GM11168 (cell line): ENCODE results near the gene MEG3.

Experiments
- in situ Hi-C: fragments of 300-500 bp; cut with MboI; formaldehyde crosslinking; loops from one replicate; pipeline ENCODE4 v1.12.0; 2022; ENCODE audit warnings: low sequenced_read_pairs; ENCODE audit not compliant: unreplicated experiment

Gene MEG3

GRCh38 chr14:100841066-100841760 is 15.3 kb downstream of the MEG3 start:
- in situ Hi-C loops: loop anchor here (25.0 kb wide), 1 partner anchor 796 kb away; no protein-coding TSS in a partner anchor

- in situ Hi-C loops: loop anchor here (25.0 kb wide), 1 partner anchor 795 kb away; no protein-coding TSS in a partner anchor
These were observed 16.0 kb downstream of the MEG3 start for GRCh38 chr14:100841761-100842403.

DNA sequence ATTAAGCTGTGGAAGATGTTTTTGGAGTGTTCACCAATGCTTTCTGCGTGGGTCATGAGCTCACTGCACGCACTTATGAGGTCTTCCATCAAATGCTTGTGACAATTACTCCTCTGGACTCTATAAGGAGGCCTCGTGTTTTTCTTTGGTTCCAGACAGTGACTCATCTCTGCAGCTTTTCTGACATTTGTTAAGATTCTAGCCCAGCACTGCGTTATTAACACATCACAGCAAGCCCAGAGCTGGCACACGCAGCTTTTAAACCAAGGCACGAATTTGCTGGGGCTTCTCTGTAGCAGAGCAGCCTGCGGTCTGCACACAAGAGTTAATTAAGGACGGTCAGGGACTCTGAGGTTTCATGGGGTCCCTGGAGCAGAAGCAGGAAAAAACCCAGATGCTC is 16.9 kb downstream of the MEG3 start:
- in situ Hi-C loops: loop anchor here (25.0 kb wide), 1 partner anchor 795 kb away; no protein-coding TSS in a partner anchor

GRCh38 chr14:100844082-100844408 is 18.1 kb downstream of the MEG3 start:
- in situ Hi-C loops: loop anchor here (25.0 kb wide), 1 partner anchor 793 kb away; no protein-coding TSS in a partner anchor

GRCh38 chr14:100844421-100844820 is 18.5 kb downstream of the MEG3 start:
- in situ Hi-C loops: loop anchor here (25.0 kb wide), 1 partner anchor 793 kb away; no protein-coding TSS in a partner anchor

DNA sequence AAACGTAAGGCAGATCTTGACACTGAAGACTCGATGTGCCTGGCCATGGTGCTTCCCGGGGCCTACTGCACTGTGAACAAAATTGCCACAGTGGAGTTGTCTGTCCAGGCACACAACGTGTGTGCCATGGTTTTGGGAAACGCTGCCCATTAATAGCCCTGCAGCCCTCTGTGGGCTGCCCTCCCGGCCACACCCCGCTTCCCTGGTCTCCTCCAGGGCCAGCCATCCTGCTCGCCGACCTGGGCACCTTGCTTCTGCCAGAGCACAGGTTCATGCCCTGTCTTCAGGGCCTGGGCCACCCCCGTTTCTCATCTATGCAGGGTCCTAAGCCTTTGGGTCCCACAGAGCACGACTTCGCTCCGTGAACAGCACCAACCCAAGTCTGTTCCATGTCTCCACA is 18.9 kb downstream of the MEG3 start:
- in situ Hi-C loops: loop anchor here (25.0 kb wide), 1 partner anchor 792 kb away; no protein-coding TSS in a partner anchor

DNA sequence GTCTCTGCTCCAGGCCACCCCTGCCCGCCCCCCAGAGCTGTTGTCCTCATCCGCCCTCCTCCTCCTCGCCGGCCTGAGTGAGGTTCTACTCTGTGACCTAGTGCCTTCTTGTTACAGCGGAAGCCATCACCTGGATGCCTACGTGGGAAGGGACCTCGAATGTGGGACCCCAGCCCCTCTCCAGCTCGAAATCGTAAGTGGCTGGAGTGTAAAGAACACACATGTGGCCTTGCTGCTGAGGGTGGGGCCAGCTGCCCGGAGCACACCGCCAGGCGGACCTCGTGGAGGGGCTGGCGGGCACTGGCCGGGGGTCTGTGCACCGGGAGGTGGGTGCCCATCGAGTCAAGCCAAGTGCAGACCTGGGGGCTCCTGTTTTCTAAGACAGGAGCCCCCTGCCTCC is 19.4 kb downstream of the MEG3 start:
- in situ Hi-C loops: loop anchor here (25.0 kb wide), 1 partner anchor 792 kb away; no protein-coding TSS in a partner anchor

DNA sequence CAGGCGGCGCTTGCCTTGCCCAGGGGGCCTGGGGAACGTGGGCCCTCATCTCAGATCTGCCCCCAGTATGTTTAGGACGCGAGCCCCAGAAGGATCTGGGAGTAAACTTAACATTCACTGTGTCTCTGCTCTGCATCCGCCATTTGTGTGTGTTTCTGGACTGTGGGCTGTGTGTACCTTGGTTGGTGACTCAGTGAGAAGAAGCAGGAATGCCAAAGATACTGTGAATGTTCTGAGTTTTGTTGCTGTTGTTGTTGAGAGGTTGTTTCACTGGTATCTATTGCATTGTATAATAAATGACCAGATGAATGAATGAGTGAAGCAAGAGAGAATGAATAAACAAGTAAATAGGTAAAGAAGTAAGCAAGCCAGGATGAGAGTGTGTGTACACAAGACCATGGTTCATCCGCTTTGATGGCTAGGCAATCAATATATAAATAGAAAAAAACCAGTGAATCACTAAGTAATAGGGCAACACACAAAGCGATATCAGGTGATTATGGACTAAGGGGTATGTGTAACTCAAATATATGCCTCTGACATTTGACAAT is 20.5 kb downstream of the MEG3 start:
- in situ Hi-C loops: loop anchor here (25.0 kb wide), 1 partner anchor 791 kb away; no protein-coding TSS in a partner anchor

DNA sequence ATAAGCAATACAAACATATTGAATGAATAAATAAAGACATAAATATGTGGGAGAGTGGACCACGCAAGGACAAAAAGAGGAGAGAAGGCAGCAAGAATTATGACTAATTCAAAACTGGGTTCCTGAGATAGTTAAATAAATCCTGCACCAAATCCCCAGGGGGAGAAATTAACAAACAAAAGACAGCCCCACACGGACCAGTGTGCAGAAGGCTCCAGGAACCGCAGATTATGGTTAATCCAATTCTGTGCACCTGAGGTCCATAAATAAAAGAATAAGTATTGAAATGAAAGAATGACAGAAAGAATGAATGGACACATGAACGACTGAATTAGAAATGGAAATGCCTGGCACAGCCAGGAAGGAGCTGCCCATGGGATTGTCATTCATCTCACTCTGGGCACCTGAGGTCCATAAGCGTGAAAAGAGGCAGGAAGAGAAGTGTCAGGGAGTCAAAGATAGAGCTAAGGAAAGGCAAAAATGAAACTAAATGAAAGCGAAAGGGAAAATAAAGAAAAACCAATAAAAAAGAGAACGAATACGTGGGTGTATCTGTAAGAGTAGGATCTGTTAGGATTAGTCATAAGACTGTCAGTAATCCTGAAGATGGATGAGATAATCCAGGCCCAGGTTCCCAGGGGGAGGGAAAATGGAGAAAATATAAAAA is 23.3 kb downstream of the MEG3 start:
- in situ Hi-C loops: loop anchor here (25.0 kb wide), 1 partner anchor 788 kb away; no protein-coding TSS in a partner anchor

DNA sequence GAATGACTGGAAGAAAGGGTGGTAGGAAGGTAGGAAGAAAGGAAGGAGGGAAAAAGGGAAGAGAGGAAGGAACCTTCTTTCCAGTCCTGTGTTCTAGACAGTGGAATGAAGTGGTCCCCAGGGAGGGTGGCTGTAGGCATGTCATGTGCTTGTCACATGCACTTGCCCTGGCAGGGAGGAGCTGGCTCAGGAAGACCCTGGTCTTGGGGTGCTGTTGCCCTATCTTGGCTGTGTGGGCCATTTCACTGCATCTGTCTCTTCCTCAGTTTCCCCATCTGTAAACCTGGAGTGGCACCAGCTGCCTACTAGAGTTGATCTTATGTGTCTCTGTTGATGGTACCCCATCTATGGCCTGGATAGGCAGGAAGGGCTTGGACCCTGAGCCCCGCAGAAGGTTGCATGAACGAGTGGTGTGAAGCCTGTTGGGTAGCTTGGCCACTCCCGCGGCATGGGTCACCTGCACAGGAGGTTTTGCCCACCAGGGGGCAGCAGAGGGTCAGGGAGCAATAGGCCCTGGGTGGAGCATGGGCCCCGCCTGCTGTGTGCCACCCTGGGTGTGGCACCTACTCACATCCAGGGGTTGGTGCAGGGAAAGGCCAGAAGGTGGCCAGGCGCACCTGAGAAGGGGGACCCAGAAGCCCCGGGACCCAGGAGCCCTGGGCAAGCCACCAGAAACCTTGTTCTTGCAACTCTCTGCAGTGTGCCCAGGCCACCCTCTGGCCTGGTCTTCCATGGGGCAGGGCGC is 25.1 kb downstream of the MEG3 start:
- in situ Hi-C loops: no loop called here

GRCh38 chr14:100851586-100851916 is 25.6 kb downstream of the MEG3 start:
- in situ Hi-C loops: no loop called here

DNA sequence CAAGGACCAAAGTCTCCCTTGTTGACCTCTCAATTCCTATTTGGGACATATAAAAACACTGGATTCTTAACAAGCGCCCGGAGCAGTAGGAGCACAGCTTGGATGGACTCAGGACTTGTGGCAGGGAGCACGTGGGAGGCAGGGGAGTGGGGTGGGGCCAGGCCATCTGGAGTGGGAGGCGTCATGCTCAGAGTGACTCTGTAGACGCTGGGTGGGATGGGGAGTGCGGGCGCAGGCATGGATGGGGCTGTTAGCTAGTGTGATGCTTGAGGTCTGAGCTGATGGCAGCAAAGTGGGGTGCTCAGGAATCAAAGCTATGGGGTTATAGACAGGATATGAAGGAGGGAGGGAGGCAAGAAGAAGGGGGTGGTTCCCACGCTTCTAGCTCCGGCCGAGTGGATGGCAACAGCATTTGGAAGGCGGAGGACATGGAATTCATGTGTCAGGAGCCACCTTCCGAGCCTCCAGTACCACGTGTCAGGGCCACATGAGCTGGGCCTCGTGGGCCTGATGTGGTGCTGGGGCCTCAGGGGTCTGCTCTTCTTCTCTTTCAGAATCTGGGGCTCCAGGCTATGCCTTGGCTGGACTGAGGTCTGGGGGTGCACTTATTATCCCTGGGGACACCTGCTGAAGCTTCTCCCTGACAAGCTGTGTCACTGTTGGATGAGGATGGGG is 26.2 kb downstream of the MEG3 start:
- in situ Hi-C loops: no loop called here

DNA sequence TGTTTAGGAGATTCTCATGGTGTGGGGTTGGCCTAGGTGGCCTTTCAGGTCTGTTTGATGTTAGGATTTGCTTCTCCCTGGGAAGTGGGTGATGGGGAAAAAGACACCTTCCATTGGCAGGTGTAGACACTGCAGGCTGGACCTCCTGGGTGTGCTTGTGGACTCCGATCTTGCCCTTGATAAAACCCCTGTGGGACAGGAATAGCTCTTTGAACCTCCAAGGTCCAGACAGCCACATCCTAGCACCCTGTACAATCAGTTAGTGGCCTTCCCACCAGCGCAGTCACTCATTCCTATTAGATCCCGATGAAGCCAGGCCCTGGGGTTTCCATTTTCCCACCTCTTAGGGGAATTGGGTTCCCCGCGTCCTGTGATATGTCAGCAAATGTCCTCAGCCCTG is 28.5 kb downstream of the MEG3 start:
- in situ Hi-C loops: no loop called here

GRCh38 chr14:100855256-100855930 is 29.5 kb downstream of the MEG3 start:
- in situ Hi-C loops: no loop called here

DNA sequence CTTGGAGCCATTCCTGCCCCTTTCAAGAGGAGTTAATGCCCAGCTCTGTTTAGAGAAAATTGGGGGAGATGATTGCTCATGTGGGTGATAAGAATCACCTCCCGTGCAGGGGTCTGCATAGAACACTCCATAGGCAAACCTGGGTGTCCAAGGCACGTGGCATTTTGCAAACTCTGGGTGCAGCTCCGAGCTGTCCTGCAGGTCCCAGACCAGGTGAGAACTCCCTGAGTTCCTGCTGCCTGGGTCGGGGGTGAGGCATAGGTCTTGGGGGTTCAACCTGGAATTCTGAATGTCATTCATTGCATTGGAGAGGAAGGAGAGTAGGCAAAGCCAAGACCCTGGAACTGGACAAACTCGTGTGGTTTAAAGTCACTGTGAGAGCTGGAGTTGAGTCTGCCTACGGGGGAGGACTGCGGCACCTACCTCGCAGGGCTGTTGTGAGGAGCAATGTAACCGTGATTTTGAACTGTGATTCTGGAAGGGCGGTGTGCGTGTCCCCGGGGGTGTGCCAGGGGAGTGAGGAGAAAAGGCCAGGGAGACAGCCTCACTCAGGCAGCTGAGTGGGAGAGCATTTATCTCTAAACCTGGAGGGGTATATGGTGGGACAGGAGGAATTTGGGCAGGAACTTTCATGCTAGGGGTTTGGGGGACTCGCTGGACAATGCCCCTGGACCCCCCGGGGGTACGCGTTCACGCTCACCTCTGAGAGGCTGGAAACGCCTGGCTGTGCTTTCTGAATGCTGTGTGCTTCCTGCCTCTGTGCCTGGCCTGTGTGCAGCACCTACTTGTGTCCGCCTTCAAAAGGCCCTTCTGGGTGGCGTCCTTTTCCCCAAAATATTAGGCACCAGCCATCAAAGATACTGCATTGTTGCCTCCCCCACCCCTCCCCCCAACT is 30.4 kb downstream of the MEG3 start:
- in situ Hi-C loops: no loop called here

- in situ Hi-C loops: no loop called here
These were observed 31.5 kb downstream of the MEG3 start for GRCh38 chr14:100857233-100857922.
